ENCODE measurements around the gene OPRD1. TPM values are rescaled to one million over a fixed set of nuclear protein-coding genes. Genes with fewer than 3 reads are reported as not detected.

The OPRD1 gene
- total RNA-seq, 4 donors from 2014 or later: 0.15 to 0.24 (median 0.24) TPM; not detected in 1

GRCh38 chr1:28890836-28891235, 78.9 kb downstream of the OPRD1 start:
- TF ChIP-seq CTCF (IDR thresholded peaks at IDR 0.05 in 4 of 5, conservative IDR thresholded peaks at IDR 0.05 in 1 of 5) (no peak), POLR2A (IDR thresholded peaks at IDR 0.05) (no peak)
- in situ Hi-C loops (cut with MboI; ENCODE audit: low sequenced_read_pairs in 4 of 4): loop anchor here (25.0 kb wide), 4 partner anchors 254 to 1821 kb away; partner anchors contain the start of genes RNU11 (in 2 of the 4), TAF12 (in 2 of the 4), MATN1 (in 1 of the 4) and PHACTR4 (in 1 of the 4)
- Histone ChIP-seq H3K4me3 (no peak overlapping the region), H3K9me3 (no peaks in the 10 kb centered on the region), H3K27me3 (no peaks in the 10 kb centered on the region), H3K4me1 (peaks cover 6 to 13% of the 10 kb centered on the region in 2 donors), H3K27ac (no peak overlapping the region), H3K36me3 (no peaks in the 10 kb centered on the region)
- intact Hi-C loops (cut with DNase I; ENCODE audit: low total_unique reads): no loop called here
- ATAC-seq (no peak), DNase-seq (no peak)

GRCh38 chr1:28891256-28891655, 79.3 kb downstream of the OPRD1 start:
- DNase-seq: no peak
- in situ Hi-C loops (cut with MboI; ENCODE audit: low sequenced_read_pairs in 4 of 4) (loop anchor here (25.0 kb wide), 4 partner anchors 254 to 1821 kb away; partner anchors contain the start of genes RNU11 (in 2 of the 4), TAF12 (in 2 of the 4), MATN1 (in 1 of the 4) and PHACTR4 (in 1 of the 4)), intact Hi-C loops (cut with DNase I; ENCODE audit: low total_unique reads) (no loop called here)
- H3K4me3 ChIP-seq: no peak overlapping the region
- ATAC-seq: no peak
- TF ChIP-seq CTCF (IDR thresholded peaks at IDR 0.05 in 4 of 5, conservative IDR thresholded peaks at IDR 0.05 in 1 of 5) (no peak), POLR2A (IDR thresholded peaks at IDR 0.05) (no peak)
- H3K27me3 ChIP-seq: no peaks in the 10 kb centered on the region
- H3K4me1 ChIP-seq: peaks cover 6 to 10% of the 10 kb centered on the region in 2 donors
- no peaks in the 10 kb centered on the region for H3K9me3 ChIP-seq
- H3K27ac ChIP-seq: no peak overlapping the region
- no peaks in the 10 kb centered on the region for H3K36me3 ChIP-seq

GRCh38 chr1:28893403-28894102, 81.6 kb downstream of the OPRD1 start:
- Histone ChIP-seq H3K9me3 (no peaks in the 10 kb centered on the region), H3K4me1 (peaks cover 4% of the 10 kb centered on the region in 2 donors), H3K27me3 (no peaks in the 10 kb centered on the region), H3K4me3 (no peak overlapping the region), H3K27ac (no peak overlapping the region), H3K36me3 (no peaks in the 10 kb centered on the region)
- intact Hi-C loops (cut with DNase I; ENCODE audit: low total_unique reads): no loop called here
- no peak for DNase-seq
- ATAC-seq: no peak
- TF ChIP-seq CTCF (IDR thresholded peaks at IDR 0.05 in 4 of 5, conservative IDR thresholded peaks at IDR 0.05 in 1 of 5) (no peak), POLR2A (IDR thresholded peaks at IDR 0.05) (no peak)
- in situ Hi-C loops (cut with MboI; ENCODE audit: low sequenced_read_pairs in 4 of 4): loop anchor here (25.0 kb wide), 4 partner anchors 256 to 1819 kb away; partner anchors contain the start of genes RNU11 (in 2 of the 4), TAF12 (in 2 of the 4), MATN1 (in 1 of the 4) and PHACTR4 (in 1 of the 4)

- TF ChIP-seq POLR2A (IDR thresholded peaks at IDR 0.05): no peak
- TF ChIP-seq CTCF (IDR thresholded peaks at IDR 0.05 in 4 of 5, conservative IDR thresholded peaks at IDR 0.05 in 1 of 5): no peak
- DNase-seq: no peak
- intact Hi-C loops (cut with DNase I; ENCODE audit: low total_unique reads): no loop called here
- no peak for ATAC-seq
- H3K36me3 ChIP-seq: no peaks in the 10 kb centered on the region
- peaks cover 10 to 11% of the 10 kb centered on the region in 2 donors for H3K4me1 ChIP-seq
- no peaks in the 10 kb centered on the region for H3K27me3 ChIP-seq
- in situ Hi-C loops (cut with MboI; ENCODE audit: low sequenced_read_pairs in 4 of 4): loop anchor here (25.0 kb wide), 4 partner anchors 257 to 1818 kb away; partner anchors contain the start of genes RNU11 (in 2 of the 4), TAF12 (in 2 of the 4), MATN1 (in 1 of the 4) and PHACTR4 (in 1 of the 4)
- H3K9me3 ChIP-seq: no peaks in the 10 kb centered on the region
- H3K27ac ChIP-seq: no peak overlapping the region
- no peak overlapping the region for H3K4me3 ChIP-seq
Observed at GRCh38 chr1:28894785-28895184, 82.8 kb downstream of the OPRD1 start.
